ENCODE data around the gene STRA8.

The STRA8 gene

DNA sequence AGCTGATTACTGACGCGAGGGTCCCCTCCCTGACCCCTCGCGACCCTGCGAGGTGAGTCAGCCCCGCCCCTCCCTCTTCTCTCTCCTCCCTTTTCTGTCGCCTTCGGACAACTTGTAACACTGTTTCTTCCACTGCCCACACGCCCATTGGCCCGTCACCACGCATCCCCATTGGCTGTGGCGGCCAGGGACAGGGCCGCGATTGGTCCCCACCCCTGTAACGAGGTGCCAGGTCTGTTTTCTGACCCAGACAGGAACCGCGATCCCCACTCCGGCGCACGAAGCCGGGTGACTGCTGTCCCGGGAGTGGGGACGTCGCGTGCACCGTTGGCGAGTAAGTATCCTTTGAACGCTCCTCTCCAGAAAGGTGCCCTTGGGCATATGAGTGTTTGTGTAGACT lies at the start of gene STRA8:
STRA8 (plus strand) TSS at position 269 of the 400 bp plus-strand sequence. CDS start 6,687 bp downstream, outside the sequence.
- no peak for DNase-seq

- DNase-seq, result no peak
Observed at GRCh38 chr7:135184254-135184841, 49.3 kb upstream of the STRA8 start.

DNA sequence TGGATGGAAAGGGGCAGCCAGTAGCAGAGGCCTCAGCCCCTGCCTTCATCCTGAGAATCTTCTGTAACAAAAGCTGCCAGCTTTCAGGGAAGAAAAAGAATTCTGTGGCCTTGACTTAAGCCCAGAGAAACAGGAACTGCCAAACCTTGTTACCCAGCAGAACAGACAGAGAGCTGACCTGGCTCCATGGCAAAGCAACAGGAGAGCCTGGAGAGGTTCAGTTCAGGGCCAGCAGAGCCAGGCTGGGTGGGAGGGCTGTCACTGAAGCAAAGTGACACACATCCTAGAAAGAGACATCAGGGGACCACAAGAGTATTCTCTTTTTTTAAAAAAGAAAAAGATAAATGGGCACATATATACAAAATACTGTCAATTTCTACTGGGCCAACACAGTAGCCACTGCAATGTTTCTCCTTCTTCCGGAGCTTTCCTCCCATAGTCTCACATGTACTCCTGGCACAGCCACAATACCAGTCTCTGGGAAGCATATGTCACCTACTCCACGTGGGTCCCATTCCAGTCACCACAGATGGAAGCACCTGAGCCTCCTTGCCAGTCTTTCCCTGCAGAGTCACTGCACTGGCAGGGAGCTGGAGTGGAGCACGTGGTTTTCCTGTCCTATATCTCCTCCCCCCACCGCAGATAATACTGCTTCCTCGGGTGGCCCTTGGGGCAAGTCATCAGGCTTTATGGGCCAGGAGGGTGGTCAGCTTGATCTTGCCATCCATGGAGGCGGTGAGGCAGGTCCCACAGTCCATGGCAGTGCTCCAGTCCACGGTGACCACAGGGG lies 48.0 kb upstream of the STRA8 start:
- no peak for DNase-seq

- no peak for DNase-seq
Observed at GRCh38 chr7:135186261-135186540, 47.4 kb upstream of the STRA8 start.

- no peak for DNase-seq
Observed at GRCh38 chr7:135186841-135187253, 46.8 kb upstream of the STRA8 start.

DNA sequence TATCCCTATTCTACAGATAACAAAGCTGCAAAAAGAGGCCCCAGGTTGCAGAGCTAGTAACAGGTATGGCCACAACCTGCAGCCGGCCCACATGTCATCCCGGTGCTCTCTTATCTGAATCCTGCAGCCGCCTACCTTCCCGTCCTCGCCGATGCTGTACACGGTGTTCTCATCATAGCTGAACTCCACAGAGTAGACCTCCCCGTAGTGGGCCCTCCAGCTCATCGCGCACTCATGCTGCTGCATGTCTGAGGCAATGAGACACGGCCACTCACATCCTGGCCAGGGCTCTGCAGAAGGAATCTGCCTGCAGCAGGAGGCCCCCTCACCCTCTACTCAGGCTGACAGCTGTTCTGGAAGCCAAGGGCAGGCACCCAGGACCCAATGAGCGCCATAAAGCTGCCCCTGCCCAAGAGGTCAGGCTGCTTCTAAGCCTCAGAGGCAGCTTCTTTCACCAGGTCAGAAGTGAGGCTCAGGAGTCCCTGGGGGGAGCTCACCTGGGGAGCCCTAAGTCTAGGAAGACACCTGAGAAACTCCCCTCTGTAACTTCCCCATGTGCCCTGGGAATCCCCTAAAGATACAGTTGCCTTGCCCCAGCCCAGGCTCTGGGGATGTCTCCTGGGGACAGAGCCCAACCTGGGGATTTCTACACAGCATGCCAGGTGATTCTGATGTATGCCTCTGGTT lies 45.2 kb upstream of the STRA8 start:
- DNase-seq, result no peak

GRCh38 chr7:135189221-135189662 lies 44.4 kb upstream of the STRA8 start:
- no peak for DNase-seq

GRCh38 chr7:135189961-135190360 lies 43.7 kb upstream of the STRA8 start:
- no peak for DNase-seq

DNA sequence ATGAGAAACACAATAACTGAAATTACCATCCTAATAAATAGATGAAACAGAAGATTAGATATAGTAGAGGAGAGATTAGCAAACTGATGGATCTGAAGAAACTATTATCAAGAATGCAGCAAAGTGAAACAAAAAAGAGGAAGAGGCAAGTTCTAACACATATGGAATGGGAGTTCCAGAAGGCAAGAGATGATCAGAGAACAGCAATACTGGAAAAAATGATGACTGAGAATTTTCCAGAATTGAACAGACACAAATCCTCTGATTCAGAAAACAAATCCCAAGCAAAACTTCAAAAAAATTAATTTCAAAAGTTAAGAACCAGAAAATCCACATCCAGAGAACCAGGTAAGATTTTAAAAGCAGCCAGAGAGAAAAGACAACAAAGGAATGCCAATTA lies 42.9 kb upstream of the STRA8 start:
- no peak for DNase-seq

- DNase-seq, result no peak
Observed at GRCh38 chr7:135192914-135193536, 40.6 kb upstream of the STRA8 start.

DNA sequence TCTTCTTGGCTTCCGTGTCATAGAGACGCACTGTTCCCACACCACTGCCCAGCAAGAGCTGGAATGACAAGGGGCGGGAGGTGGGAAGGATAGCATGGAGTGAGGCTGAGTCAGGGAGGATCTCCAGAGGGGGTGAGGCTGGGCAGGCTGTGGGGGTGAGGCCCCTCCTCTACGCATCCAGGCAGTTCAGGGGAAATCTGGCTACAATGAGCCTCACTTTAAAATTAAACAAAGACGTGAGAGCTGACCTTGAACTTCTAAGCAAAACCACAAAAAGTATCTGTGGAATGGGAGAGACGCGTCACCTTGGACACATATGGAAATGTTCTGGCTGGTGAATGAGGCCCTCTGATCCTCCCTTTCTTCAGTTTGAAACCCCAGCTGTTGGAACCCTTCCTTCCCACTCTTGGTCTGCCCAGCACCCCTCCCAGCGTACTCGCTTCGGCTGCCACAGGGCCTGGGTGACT lies 40.0 kb upstream of the STRA8 start:
- DNase-seq, result no peak

GRCh38 chr7:135194494-135195095 lies 39.0 kb upstream of the STRA8 start:
- no peak for DNase-seq

GRCh38 chr7:135195156-135195555 lies 38.5 kb upstream of the STRA8 start:
- DNase-seq, result no peak

DNA sequence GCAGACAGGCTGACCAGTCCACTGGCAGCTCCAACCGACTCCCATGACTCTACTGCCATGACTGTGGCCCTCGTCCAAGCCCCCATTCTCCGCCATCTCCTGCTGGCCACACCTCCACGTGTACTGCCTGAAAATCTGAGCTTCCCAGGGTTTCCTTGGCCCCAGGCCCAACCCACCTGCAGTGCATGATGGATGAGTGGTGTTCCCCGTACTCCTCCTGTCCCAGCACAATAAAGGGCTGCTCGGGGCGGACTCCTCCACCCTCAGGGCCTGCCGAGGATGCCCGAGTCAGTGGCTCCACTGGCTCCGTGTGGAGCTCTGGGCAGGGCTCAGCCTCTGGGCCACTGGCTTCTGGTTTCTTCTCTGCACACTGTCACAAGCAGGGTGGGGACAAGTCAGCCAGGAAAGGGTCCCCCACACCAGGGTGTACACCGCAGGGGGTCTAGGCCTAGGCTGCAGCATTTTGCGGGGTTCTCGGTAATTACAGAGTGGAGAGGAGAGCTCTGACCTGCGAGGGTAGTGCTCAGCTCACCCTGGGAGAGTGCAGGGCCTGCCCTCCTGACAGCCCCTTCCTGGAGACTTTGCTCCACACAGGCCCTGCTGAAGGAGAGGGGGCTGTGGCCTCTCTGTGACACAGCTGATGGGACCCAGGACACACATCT lies 37.5 kb upstream of the STRA8 start:
- DNase-seq, result no peak

- DNase-seq, result no peak
Observed at GRCh38 chr7:135197343-135197742, 36.3 kb upstream of the STRA8 start.

DNA sequence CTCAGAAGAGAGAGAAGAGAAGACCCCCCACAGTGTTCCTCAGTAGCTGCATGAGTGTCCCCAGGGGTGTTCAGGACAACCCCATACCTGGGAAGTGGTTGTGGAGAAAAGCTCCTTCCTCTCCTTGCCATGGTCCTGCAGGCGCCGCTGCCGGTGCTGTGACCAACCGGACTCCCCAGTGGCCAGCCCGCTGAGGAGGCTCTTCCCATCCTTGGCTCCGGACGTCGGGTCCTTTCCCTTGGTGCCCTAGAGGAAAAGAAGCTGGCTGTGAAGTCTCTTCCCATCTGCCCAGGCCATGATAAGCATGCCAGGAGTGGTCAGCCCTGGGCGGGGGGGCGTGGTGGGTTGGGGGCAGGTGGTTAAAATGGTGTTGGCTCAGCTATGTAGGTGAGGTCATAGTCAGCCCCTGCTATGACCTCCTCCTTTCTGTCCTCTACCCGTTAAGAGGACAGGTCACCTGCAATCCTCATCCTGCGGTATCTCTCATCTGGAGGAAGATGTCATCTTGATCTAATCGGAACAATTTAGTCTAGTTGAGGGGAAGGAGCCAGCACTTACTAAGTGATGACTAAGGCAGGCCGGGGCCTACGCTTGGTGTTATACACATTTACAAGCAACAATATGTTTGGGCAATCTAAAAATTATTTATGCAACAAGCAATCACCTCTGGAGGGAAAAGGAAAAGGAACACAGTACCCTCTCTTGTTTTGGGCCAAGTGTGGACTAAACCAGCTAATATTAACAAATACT lies 35.6 kb upstream of the STRA8 start:
- no peak for DNase-seq

DNA sequence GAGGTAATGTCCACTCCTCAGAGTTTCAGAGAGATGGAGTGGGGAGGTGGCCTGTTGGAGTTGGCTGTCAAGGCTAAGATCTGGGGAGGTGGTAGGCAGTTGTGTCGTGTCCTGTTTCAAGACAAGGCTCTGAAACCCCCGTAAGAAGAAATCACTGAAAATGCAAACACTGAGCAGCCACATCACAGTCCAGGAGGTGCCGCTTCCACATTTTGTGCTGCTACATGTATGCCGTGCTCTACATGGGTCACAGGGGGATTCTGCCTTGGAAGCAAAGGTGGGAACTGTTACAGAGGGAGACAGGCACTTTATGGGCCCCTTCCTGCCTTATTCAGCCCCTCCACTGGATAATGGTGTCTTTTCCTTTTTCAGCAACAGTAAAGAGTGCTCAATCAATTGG lies 34.2 kb upstream of the STRA8 start:
- no peak for DNase-seq

DNA sequence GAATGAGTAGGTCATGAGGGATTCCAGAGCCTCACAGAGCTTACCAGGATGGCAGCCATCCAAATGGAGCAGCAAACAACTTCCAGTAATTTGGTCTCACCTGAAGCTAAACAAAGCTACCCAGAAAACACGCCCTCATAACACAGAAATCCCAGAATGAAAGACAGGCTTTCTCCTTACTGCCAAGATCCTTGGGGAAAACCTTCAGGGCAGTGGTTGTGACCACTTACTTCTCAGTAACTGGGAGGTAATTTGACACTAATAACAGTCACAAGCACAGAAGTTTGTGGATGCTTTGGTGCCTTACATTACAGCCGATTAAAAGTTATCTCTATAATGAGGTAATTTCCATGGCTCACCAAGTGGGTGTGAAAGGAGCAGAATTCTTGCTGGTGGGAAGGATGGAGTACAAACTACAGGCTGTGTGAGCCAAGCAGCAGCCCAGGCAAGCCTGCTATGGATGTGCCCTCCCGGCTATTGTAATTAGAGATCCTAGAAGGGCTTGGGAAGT lies 32.8 kb upstream of the STRA8 start:
- DNase-seq, result no peak

DNA sequence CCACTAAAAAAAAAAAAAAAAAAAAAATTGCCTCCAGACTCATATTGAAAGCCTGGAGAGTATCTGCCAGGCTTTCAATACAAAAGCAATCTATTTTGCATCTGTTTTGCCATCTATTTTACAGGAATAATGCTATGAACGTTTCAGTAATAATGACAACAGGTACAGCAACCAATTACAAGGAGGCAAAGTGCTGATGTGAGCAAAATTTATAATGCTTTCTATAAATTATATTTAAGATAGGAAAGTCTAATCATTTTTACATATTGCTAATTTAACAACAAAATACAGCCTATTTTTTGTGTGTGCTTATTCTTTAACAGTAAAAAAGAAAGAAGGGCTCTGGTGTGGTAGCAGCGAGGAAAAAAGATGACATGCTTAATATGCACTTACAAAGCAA lies 32.3 kb upstream of the STRA8 start:
- no peak for DNase-seq

GRCh38 chr7:135204341-135204749 lies 29.3 kb upstream of the STRA8 start:
- DNase-seq, result no peak

- no peak for DNase-seq
Observed at GRCh38 chr7:135204876-135205275, 28.8 kb upstream of the STRA8 start.

- DNase-seq, result no peak
Observed at GRCh38 chr7:135205850-135206249, 27.8 kb upstream of the STRA8 start.
